HCT116 (cell line): Measurements from ENCODE around the gene VEPH1.

ENCODE experiments used
- CEBPB ChIP-seq: IDR thresholded peaks from 2 replicates; pipeline ENCODE4 v1.6.1; 2012; ENCODE audit warnings: low read depth
- EZH2 ChIP-seq: fragments of 200-600 bp; sonication (generic); IDR thresholded peaks from 2 replicates; pipeline ENCODE4 v1.6.1; 2017; ENCODE audit warnings: antibody characterized with exemption, mixed run types
- POLR2AphosphoS5 ChIP-seq: IDR thresholded peaks from 2 replicates; pipeline ENCODE4 v1.6.1; 2011; ENCODE audit warnings: mild to moderate bottlenecking, low read depth, low read length, moderate library complexity
- SRF ChIP-seq: IDR thresholded peaks from 2 replicates; pipeline ENCODE4 v1.6.1; 2012; ENCODE audit warnings: low read depth
- YY1 ChIP-seq: IDR thresholded peaks from 2 replicates; pipeline ENCODE4 v1.6.1; 2011; ENCODE audit warnings: low read length, low read depth, moderate library complexity, mild to moderate bottlenecking; ENCODE audit not compliant: insufficient replicate concordance; ENCODE audit errors: extremely low read depth
- TF ChIP-seq, protein P1 (sequence below): IDR thresholded peaks from 2 replicates; pipeline ENCODE4 v1.6.1; 2012
- TF ChIP-seq, protein P2 (sequence below), 3 experiments: fragments of 200-600 bp in 1 of 3; sonication (generic) in 1 of 3; IDR thresholded peaks in 2 of 3; conservative IDR thresholded peaks in 1 of 3; 2 replicates each; pipeline ENCODE4 v1.5.1; 2012 to 2017; ENCODE audit warnings: low read depth in 2 of 3, low read length in 2 of 3, antibody characterized with exemption in 1 of 3, borderline replicate concordance in 1 of 3, control low read depth in 1 of 3, mild to moderate bottlenecking in 1 of 3, mixed read lengths in 1 of 3, mixed run types in 1 of 3, moderate library complexity in 1 of 3; ENCODE audit not compliant: insufficient read depth in 1 of 3

DNA sequence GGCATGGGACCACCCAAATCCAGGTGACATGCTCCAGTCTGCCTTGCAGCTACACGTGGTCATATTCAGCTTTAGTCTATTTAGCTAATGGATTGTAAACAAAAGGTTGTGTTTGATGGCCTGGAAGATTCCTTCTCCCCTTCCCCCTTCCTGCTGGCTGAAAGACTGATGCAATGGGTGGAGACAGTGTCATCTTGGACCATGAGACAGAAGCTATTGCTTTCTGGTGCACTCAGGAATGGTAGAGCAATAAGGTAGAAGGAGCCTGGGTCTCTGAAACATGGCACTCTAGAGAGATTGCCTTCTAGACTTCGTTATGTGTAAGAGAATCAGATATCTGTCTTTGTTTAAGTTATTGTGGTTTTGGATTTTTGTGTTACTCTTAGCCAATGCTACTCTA, 92.3 kb downstream of the VEPH1 start:
- TF ChIP-seq YY1, result no peak
- no peak for TF ChIP-seq EZH2
- TF ChIP-seq, protein P1, sequence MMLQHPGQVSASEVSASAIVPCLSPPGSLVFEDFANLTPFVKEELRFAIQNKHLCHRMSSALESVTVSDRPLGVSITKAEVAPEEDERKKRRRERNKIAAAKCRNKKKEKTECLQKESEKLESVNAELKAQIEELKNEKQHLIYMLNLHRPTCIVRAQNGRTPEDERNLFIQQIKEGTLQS, result no peak
- no peak for TF ChIP-seq SRF
- TF ChIP-seq POLR2AphosphoS5, result no peak
- TF ChIP-seq, protein P2, sequence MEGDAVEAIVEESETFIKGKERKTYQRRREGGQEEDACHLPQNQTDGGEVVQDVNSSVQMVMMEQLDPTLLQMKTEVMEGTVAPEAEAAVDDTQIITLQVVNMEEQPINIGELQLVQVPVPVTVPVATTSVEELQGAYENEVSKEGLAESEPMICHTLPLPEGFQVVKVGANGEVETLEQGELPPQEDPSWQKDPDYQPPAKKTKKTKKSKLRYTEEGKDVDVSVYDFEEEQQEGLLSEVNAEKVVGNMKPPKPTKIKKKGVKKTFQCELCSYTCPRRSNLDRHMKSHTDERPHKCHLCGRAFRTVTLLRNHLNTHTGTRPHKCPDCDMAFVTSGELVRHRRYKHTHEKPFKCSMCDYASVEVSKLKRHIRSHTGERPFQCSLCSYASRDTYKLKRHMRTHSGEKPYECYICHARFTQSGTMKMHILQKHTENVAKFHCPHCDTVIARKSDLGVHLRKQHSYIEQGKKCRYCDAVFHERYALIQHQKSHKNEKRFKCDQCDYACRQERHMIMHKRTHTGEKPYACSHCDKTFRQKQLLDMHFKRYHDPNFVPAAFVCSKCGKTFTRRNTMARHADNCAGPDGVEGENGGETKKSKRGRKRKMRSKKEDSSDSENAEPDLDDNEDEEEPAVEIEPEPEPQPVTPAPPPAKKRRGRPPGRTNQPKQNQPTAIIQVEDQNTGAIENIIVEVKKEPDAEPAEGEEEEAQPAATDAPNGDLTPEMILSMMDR (IDR thresholded peaks at IDR 0.05 in 2 of 3, conservative IDR thresholded peaks at IDR 0.05 in 1 of 3; ENCODE audit: borderline replicate concordance in 1 of 3, insufficient read depth in 1 of 3, low read depth in 2 of 3, low read length in 2 of 3), result no peak
- TF ChIP-seq CEBPB, result no peak
